Cardiac muscle cell (in vitro differentiated cells and primary cell): Measurements from ENCODE around the gene CCDC188. TPM values are rescaled to one million over a fixed set of nuclear protein-coding genes. Genes with fewer than 3 reads are reported as not detected.

Experiments used
- DNase-seq, 2 donors: peaks; one replicate each; pipeline versions ENCODE4 v3.0.0 to v3.0.0-alpha.2; 2010 to 2017; ENCODE audit warnings: low read depth in 1 of 2, low spot score in 1 of 2
- H3K27ac ChIP-seq: fragments of 200-600 bp; sonication (generic); 2 replicates; pipeline ENCODE4 v1.5.1; 2016
- H3K27me3 ChIP-seq: fragments of 200-600 bp; sonication (generic); 2 replicates; pipeline ENCODE4 v1.6.0; 2016; ENCODE audit warnings: control low read depth
- H3K36me3 ChIP-seq: fragments of 200-600 bp; sonication (generic); 2 replicates; pipeline ENCODE4 v1.5.1; 2016; ENCODE audit warnings: control low read depth
- H3K4me1 ChIP-seq: fragments of 200-600 bp; sonication (generic); 2 replicates; pipeline ENCODE4 v1.8.1; 2017; ENCODE audit warnings: low read depth, mild to moderate bottlenecking, mixed run types
- H3K4me3 ChIP-seq: fragments of 200-600 bp; sonication (generic); 2 replicates; pipeline ENCODE4 v1.5.1; 2016; ENCODE audit warnings: mild to moderate bottlenecking
- H3K9me3 ChIP-seq: fragments of 200-600 bp; sonication (generic); 2 replicates; pipeline ENCODE4 v1.5.1; 2017; ENCODE audit warnings: low read depth, mild to moderate bottlenecking, control low read depth
- polyA plus RNA-seq: library from polyadenylated mRNA; unstranded; fragments of >200 nt; fragmentation: Nextera tagmentation; extraction: Ambion mirVana; gene quantifications from 2 replicates; pipeline ENCODE4 v1.2.1, GENCODE V29; 2016
- total RNA-seq: library from RNA; depleted of rRNA; stranded (reverse); fragments of >200 nt; gene quantifications from 2 replicates; pipeline ENCODE4 v1.2.3, GENCODE V29; 2016
- TF ChIP-seq, protein P1 (sequence below): IDR thresholded peaks from 2 replicates; pipeline ENCODE4 v1.5.1; 2012; ENCODE audit warnings: low read depth, mild to moderate bottlenecking, low read length

The CCDC188 gene
- not detected in 2 replicates for total RNA-seq
- not detected in 2 replicates for polyA plus RNA-seq

DNA sequence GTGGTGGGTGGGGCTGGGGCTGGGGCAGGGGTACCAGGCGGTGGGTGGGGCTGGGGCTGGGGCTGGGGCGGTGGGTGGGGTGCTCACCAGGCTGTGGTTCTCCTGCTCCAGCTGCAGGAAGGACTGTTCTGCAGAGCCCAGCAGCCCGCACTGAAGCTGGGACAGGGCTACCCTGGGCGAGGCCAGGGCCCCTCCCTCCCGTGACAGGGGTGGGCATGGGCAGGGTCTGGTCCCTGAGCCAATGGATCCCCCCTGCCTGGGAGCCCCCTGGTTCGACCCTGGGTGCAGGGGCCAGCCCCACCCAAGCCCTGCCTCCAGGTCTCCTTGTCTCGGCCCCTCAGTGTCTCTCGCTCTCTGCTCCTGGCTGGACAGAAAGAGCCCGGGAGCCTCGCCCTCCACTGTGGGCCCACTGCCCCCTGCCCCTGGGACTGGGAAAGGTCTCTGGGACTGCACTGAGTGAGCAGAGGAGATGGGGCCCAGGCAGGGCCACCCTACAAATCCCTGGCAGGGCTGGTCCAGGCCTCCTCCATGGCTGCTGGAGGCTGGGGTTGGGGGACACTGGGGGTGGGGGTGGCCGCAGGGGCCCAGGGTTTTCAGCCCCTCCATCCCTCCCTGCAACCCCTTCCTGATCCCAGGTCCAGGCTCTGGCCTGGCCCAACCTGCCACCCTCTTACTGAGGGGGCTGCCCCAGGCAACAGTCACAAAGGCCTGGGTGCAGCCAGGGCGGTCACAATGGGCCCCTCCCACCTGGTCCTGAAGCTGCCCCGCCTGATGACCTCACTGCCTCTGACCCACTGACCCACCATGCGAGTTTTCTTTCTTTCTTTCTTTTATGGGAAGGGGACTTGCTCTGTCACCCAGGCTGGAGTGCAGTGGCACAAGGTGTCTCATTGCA, at the start of gene CCDC188:
Gene CCDC188, minus strand, starts transcription at position 675 of the 895 bp plus-strand sequence. Its CDS starts 69 bp downstream, at position 606.
- TF ChIP-seq, protein P1, sequence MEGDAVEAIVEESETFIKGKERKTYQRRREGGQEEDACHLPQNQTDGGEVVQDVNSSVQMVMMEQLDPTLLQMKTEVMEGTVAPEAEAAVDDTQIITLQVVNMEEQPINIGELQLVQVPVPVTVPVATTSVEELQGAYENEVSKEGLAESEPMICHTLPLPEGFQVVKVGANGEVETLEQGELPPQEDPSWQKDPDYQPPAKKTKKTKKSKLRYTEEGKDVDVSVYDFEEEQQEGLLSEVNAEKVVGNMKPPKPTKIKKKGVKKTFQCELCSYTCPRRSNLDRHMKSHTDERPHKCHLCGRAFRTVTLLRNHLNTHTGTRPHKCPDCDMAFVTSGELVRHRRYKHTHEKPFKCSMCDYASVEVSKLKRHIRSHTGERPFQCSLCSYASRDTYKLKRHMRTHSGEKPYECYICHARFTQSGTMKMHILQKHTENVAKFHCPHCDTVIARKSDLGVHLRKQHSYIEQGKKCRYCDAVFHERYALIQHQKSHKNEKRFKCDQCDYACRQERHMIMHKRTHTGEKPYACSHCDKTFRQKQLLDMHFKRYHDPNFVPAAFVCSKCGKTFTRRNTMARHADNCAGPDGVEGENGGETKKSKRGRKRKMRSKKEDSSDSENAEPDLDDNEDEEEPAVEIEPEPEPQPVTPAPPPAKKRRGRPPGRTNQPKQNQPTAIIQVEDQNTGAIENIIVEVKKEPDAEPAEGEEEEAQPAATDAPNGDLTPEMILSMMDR, result no peak
- peaks cover 8% of the 10 kb centered on the region for H3K4me1 ChIP-seq
- no peaks in the 10 kb centered on the region for H3K9me3 ChIP-seq
- no peak within 1 kb of the TSS for H3K27ac ChIP-seq
- DNase-seq, result no peak
- no peaks in the 10 kb centered on the region for H3K27me3 ChIP-seq
- H3K4me3 ChIP-seq, result no peak within 1 kb of the TSS
- no peaks in the 10 kb centered on the region for H3K36me3 ChIP-seq

DNA sequence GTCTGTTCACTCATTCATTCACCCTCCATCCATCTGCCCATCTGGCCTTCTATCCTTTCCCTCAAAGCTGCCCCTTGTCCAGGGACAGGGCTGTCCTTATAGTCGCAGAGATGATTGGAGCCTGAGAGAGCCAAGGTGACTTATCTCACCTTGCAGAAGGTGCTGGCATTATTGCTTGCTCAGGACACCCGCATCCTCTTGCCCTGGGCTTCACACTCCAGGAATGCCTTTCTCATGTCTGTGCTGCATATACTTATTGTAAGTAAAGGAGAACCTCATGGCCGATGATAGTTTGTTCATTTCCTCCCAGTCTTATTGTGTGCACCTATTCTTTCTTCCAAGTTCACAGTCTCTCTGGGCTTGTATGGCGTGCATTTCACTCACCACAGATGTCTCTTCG, 49.1 kb upstream of the CCDC188 start:
- peaks cover 19% of the 10 kb centered on the region for H3K4me1 ChIP-seq
- no peaks in the 10 kb centered on the region for H3K36me3 ChIP-seq

DNA sequence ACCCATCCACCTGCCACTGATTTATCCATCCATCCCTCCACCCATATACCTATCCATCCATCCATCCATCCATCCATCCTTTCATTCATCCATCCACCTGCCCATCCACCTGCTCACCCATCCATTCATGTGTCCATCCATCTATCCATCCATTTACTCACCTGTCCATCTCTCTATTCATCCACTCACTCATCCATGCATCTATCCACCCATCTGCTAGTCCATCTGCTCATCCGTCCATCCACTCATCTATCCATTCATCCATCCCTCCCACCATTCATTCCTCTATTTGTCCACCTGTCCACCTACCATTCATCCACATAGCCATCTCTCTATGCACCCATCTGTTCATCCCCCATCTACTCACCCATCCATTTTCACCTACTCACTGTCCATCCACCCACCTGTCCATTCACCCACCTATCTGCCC, 48.6 kb upstream of the CCDC188 start:
- no peak overlapping the region for H3K4me3 ChIP-seq
- no peaks in the 10 kb centered on the region for H3K36me3 ChIP-seq
- peaks cover 14% of the 10 kb centered on the region for H3K4me1 ChIP-seq
- TF ChIP-seq, protein P1, result no peak
- no peak for DNase-seq
- H3K9me3 ChIP-seq, result no peaks in the 10 kb centered on the region
- H3K27me3 ChIP-seq, result peaks cover 6% of the 10 kb centered on the region
- no peak overlapping the region for H3K27ac ChIP-seq

More for the DNA sequence above, 49.1 kb upstream of the CCDC188 start:
- Histone ChIP-seq H3K27me3 (peaks cover 6% of the 10 kb centered on the region), H3K4me3 (no peak overlapping the region), H3K9me3 (no peaks in the 10 kb centered on the region), H3K27ac (no peak overlapping the region)
- TF ChIP-seq, protein P1, result no peak
- DNase-seq, result no peak

DNA sequence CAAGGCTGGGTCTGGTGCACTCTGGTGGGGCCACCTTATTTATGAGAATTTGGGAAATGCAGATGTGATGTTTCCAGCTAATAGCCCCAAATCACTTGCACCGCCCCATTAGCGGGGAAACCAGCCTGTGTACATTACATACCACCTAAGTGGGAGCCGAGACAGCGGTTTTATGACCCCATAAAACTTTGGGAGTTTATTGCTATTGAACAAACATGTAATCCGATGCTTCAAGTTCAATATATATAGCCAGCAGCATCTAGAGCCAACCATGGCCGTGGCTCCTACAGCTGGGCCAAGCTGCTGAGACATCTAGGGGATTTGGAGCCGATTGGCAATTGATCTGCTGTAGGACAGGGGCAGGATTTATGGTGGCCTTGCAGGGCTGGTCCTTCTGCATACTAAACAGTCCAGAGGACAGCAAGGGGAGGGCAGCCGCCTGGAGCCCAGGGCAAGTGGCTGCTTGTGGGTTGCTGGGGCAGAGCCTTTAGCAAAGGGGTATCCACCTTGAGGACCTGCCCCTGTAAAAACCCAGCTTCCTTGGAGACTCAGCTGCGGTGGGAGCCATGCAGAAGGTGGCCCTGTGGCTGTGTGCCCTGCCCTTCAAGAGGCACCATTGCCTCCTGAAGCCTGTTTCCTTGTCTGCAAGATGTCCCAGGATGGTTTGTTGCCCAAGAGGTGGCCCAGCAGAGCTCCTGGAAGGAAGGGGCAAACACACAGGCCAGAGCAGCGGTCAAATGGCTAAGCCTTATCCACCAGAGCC, 47.9 kb upstream of the CCDC188 start:
- Histone ChIP-seq H3K27ac (no peak overlapping the region), H3K4me3 (no peak overlapping the region), H3K4me1 (peaks cover 8% of the 10 kb centered on the region), H3K27me3 (peaks cover 6% of the 10 kb centered on the region), H3K9me3 (no peaks in the 10 kb centered on the region), H3K36me3 (no peaks in the 10 kb centered on the region)
- TF ChIP-seq, protein P1, result no peak
- DNase-seq, result no peak

DNA sequence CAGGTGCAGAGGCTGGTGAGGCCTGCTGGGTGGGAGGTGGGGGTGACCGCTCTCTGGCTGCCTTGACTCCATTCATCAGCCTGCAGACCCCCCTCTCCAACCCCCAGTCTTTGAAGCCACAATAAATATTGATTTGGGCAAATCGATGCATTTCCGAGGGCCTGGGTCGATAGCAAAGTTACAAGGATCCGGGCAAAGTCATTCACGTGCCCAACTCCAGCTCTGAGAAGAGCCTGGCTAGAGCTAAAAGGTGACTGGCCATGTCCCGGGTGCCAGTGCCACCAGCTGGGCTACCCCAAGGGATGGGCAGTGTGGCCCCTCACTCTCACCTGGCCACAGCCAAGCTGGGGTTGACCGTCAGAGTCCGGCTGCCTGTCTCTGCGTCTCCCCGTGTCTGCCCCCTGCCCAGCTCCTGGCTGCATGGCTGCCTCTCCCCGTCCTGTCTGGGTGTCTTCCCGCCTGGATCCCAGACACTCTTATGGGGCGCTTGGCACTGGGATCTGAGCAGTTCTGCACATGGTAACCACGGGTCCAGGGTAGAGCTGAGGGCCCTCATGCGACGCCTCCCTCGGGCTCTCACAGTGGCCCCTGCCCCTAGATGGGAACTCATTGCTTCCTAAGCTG, 46.7 kb upstream of the CCDC188 start:
- no peak overlapping the region for H3K4me3 ChIP-seq
- no peak overlapping the region for H3K27ac ChIP-seq
- no peak for DNase-seq
- no peaks in the 10 kb centered on the region for H3K36me3 ChIP-seq
- no peaks in the 10 kb centered on the region for H3K4me1 ChIP-seq
- H3K9me3 ChIP-seq, result no peaks in the 10 kb centered on the region
- peaks cover 6% of the 10 kb centered on the region for H3K27me3 ChIP-seq
- TF ChIP-seq, protein P1, result no peak
